ENCODE results near the gene ANKFY1.
"Not testable (repeated sequence)": the region's sequence is repeated elsewhere in the genome, so short reads cannot be mapped to it uniquely, and the experiment has no call there.

ANKFY1 gene

DNA sequence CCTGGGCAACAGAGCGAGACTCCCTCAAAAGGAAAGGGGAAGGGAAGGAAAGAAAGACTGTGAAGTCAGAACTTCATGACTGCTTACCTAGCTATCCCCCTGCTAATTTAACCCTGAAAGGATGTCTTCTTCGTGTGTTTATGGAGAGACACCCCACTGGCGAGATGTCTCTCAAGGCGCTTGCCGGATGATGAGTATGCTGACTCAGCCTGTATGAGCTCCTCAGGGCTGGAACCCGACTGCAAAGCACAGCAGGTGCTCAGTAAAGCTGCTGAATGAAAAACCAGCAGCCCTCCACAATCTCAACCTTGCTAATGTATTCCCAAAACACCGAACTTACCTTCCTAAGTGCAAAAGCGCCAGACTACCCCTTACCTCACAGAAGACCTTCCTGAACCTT is 2.3 kb downstream of the ANKFY1 start:
- TF ChIP-seq ZC3H10 (CRISPR knock-in tag; IDR thresholded peaks at IDR 0.05) (no peak), RARB (CRISPR knock-in tag; IDR thresholded peaks at IDR 0.05) (no peak), ISL1 (CRISPR knock-in tag; IDR thresholded peaks at IDR 0.05) (no peak), TCF4 (CRISPR knock-in tag; IDR thresholded peaks at IDR 0.05; ENCODE audit: borderline replicate concordance) (no peak), ARNTL (CRISPR knock-in tag; IDR thresholded peaks at IDR 0.05; ENCODE audit: borderline replicate concordance, low read depth) (no peak), GLIS3 (CRISPR knock-in tag; IDR thresholded peaks at IDR 0.05) (no peak), SNAI2 (CRISPR knock-in tag; IDR thresholded peaks at IDR 0.05) (no peak), ZNF8 (CRISPR knock-in tag; IDR thresholded peaks at IDR 0.05) (no peak), PPARA (CRISPR knock-in tag; IDR thresholded peaks at IDR 0.05; ENCODE audit: borderline replicate concordance) (no peak), ESRRG (CRISPR knock-in tag; IDR thresholded peaks at IDR 0.05) (no peak), BACH2 (CRISPR knock-in tag; IDR thresholded peaks at IDR 0.05; ENCODE audit: borderline replicate concordance) (no peak), OSR1 (CRISPR knock-in tag; IDR thresholded peaks at IDR 0.05) (no peak), POU6F1 (CRISPR knock-in tag; IDR thresholded peaks at IDR 0.05; ENCODE audit: borderline replicate concordance, low read depth) (no peak), TOX (CRISPR knock-in tag; IDR thresholded peaks at IDR 0.05; ENCODE audit: borderline replicate concordance) (no peak), ZFP30 (CRISPR knock-in tag; IDR thresholded peaks at IDR 0.05) (no peak), ZNF70 (CRISPR knock-in tag; IDR thresholded peaks at IDR 0.05) (no peak), CSRNP3 (CRISPR knock-in tag; IDR thresholded peaks at IDR 0.05) (no peak), ZFP3 (CRISPR knock-in tag; IDR thresholded peaks at IDR 0.05) (no peak)
- TF ChIP-seq, protein P1, sequence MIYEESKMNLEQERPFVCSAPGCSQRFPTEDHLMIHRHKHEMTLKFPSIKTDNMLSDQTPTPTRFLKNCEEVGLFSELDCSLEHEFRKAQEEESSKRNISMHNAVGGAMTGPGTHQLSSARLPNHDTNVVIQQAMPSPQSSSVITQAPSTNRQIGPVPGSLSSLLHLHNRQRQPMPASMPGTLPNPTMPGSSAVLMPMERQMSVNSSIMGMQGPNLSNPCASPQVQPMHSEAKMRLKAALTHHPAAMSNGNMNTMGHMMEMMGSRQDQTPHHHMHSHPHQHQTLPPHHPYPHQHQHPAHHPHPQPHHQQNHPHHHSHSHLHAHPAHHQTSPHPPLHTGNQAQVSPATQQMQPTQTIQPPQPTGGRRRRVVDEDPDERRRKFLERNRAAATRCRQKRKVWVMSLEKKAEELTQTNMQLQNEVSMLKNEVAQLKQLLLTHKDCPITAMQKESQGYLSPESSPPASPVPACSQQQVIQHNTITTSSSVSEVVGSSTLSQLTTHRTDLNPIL (CRISPR knock-in tag; IDR thresholded peaks at IDR 0.05; ENCODE audit: low read depth) = no peak
- ATAC-seq = no peak

- no peak for ATAC-seq
- TF ChIP-seq ARNTL (CRISPR knock-in tag; IDR thresholded peaks at IDR 0.05; ENCODE audit: borderline replicate concordance, low read depth) (no peak), ZNF565 (CRISPR knock-in tag; conservative IDR thresholded peaks at IDR 0.05; ENCODE audit: low read depth) (no peak), POU6F1 (CRISPR knock-in tag; IDR thresholded peaks at IDR 0.05; ENCODE audit: borderline replicate concordance, low read depth) (no peak), SNAI2 (CRISPR knock-in tag; IDR thresholded peaks at IDR 0.05) (no peak), ESRRG (CRISPR knock-in tag; IDR thresholded peaks at IDR 0.05) (no peak), ZNF8 (CRISPR knock-in tag; IDR thresholded peaks at IDR 0.05) (no peak), GLIS3 (CRISPR knock-in tag; IDR thresholded peaks at IDR 0.05) (no peak)
Observed at GRCh38 chr17:4258867-4259266, 4.9 kb downstream of the ANKFY1 start.

GRCh38 chr17:4256952-4257351 is 6.8 kb downstream of the ANKFY1 start:
- no peak for ATAC-seq
- TF ChIP-seq, protein P2, sequence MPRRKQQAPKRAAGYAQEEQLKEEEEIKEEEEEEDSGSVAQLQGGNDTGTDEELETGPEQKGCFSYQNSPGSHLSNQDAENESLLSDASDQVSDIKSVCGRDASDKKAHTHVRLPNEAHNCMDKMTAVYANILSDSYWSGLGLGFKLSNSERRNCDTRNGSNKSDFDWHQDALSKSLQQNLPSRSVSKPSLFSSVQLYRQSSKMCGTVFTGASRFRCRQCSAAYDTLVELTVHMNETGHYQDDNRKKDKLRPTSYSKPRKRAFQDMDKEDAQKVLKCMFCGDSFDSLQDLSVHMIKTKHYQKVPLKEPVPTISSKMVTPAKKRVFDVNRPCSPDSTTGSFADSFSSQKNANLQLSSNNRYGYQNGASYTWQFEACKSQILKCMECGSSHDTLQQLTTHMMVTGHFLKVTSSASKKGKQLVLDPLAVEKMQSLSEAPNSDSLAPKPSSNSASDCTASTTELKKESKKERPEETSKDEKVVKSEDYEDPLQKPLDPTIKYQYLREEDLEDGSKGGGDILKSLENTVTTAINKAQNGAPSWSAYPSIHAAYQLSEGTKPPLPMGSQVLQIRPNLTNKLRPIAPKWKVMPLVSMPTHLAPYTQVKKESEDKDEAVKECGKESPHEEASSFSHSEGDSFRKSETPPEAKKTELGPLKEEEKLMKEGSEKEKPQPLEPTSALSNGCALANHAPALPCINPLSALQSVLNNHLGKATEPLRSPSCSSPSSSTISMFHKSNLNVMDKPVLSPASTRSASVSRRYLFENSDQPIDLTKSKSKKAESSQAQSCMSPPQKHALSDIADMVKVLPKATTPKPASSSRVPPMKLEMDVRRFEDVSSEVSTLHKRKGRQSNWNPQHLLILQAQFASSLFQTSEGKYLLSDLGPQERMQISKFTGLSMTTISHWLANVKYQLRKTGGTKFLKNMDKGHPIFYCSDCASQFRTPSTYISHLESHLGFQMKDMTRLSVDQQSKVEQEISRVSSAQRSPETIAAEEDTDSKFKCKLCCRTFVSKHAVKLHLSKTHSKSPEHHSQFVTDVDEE (CRISPR knock-in tag; IDR thresholded peaks at IDR 0.05) = no peak
- TF ChIP-seq CSRNP3 (CRISPR knock-in tag; IDR thresholded peaks at IDR 0.05) = no peak

- ATAC-seq = not testable (repeated sequence)
Observed at GRCh38 chr17:4255271-4255670, 8.5 kb downstream of the ANKFY1 start.

All from SK-N-SH treated with all-trans-retinoic acid at 6 μM for 48 hours (cell line).